ENCODE data around the gene LRPAP1. TPM values are rescaled to one million over a fixed set of nuclear protein-coding genes. Genes with fewer than 3 reads are reported as not detected.

Gene LRPAP1
- total RNA-seq, 2 donors from 2014 or later, result 157 to 214 TPM

- Histone ChIP-seq H3K27me3 (no peaks in the 10 kb centered on the region), H3K27ac (no peak overlapping the region), H3K36me3 (no peaks in the 10 kb centered on the region), H3K9me3 (no peaks in the 10 kb centered on the region), H3K9ac (ENCODE audit: low read depth in 2 of 2, low read length in 2 of 2) (no peak overlapping the region), H3K4me3 (no peak overlapping the region), H3K4me1 (no peaks in the 10 kb centered on the region)
- intact Hi-C loops (cut with DNase I), result no loop called here
- TF ChIP-seq CTCF (IDR thresholded peaks at IDR 0.05), result no peak
- DNase-seq, result no peak
Measured at GRCh38 chr4:3477750-3478430, 54.3 kb downstream of the LRPAP1 start.

GRCh38 chr4:3476936-3477749 is 55.1 kb downstream of the LRPAP1 start:
- Histone ChIP-seq H3K4me1 (no peaks in the 10 kb centered on the region), H3K9me3 (no peaks in the 10 kb centered on the region), H3K27ac (no peak overlapping the region), H3K27me3 (no peaks in the 10 kb centered on the region), H3K36me3 (no peaks in the 10 kb centered on the region), H3K4me3 (no peak overlapping the region), H3K9ac (ENCODE audit: low read depth in 2 of 2, low read length in 2 of 2) (no peak overlapping the region)
- no peak for DNase-seq
- intact Hi-C loops (cut with DNase I), result no loop called here
- no peak for TF ChIP-seq CTCF (IDR thresholded peaks at IDR 0.05)

GRCh38 chr4:3476341-3476747 is 55.9 kb downstream of the LRPAP1 start:
- intact Hi-C loops (cut with DNase I), result no loop called here
- H3K4me3 ChIP-seq, result no peak overlapping the region
- no peak for TF ChIP-seq CTCF (IDR thresholded peaks at IDR 0.05)
- no peak overlapping the region for H3K9ac ChIP-seq (ENCODE audit: low read depth in 2 of 2, low read length in 2 of 2)
- H3K27me3 ChIP-seq, result no peaks in the 10 kb centered on the region
- no peaks in the 10 kb centered on the region for H3K4me1 ChIP-seq
- no peaks in the 10 kb centered on the region for H3K9me3 ChIP-seq
- no peaks in the 10 kb centered on the region for H3K36me3 ChIP-seq
- no peak overlapping the region for H3K27ac ChIP-seq
- DNase-seq, result no peak

GRCh38 chr4:3475713-3476260 is 56.4 kb downstream of the LRPAP1 start:
- Histone ChIP-seq H3K27me3 (no peaks in the 10 kb centered on the region), H3K36me3 (no peaks in the 10 kb centered on the region), H3K9ac (ENCODE audit: low read depth in 2 of 2, low read length in 2 of 2) (no peak overlapping the region), H3K9me3 (no peaks in the 10 kb centered on the region), H3K4me1 (no peaks in the 10 kb centered on the region), H3K4me3 (no peak overlapping the region), H3K27ac (no peak overlapping the region)
- DNase-seq, result no peak
- intact Hi-C loops (cut with DNase I), result no loop called here
- TF ChIP-seq CTCF (IDR thresholded peaks at IDR 0.05), result no peak

- Histone ChIP-seq H3K9me3 (no peaks in the 10 kb centered on the region), H3K27ac (no peak overlapping the region), H3K27me3 (no peaks in the 10 kb centered on the region), H3K4me1 (no peaks in the 10 kb centered on the region), H3K9ac (ENCODE audit: low read depth in 2 of 2, low read length in 2 of 2) (no peak overlapping the region), H3K36me3 (no peaks in the 10 kb centered on the region), H3K4me3 (no peak overlapping the region)
- no peak for TF ChIP-seq CTCF (IDR thresholded peaks at IDR 0.05)
- DNase-seq, result no peak
- intact Hi-C loops (cut with DNase I), result no loop called here
Measured at GRCh38 chr4:3475041-3475712, 57.0 kb downstream of the LRPAP1 start.
